Inflammatory macrophage treated with lipopolysaccharide for 4 hours (primary cell): ENCODE data around the gene TLE5.
A peak's percentile ranks its signal among the peaks of the same experiment; 100 is the strongest.
"Not testable (repeated sequence)": the region's sequence is repeated elsewhere in the genome, so short reads cannot be mapped to it uniquely, and the experiment has no call there.

Experiments
- DNase-seq: peaks from one replicate; pipeline ENCODE4 v3.0.0-alpha.2; 2020

Gene TLE5

DNA sequence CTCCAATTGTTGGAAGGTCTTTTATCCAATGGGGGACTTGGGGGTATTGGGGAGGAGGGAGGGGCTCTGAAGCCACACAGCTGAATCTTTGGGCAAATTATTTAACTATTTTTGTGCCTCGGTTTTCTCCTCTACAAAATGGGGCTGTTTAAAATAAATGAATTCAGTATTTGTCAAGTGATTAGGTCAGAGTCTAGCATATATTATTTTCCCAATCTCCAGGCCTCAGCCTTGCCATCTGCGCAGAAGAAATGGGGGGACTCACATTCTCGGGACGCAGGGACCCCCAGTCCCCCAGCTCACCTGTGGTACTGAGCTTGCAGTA is 1.5 kb downstream of the TLE5 start:
- no peak for DNase-seq

DNA sequence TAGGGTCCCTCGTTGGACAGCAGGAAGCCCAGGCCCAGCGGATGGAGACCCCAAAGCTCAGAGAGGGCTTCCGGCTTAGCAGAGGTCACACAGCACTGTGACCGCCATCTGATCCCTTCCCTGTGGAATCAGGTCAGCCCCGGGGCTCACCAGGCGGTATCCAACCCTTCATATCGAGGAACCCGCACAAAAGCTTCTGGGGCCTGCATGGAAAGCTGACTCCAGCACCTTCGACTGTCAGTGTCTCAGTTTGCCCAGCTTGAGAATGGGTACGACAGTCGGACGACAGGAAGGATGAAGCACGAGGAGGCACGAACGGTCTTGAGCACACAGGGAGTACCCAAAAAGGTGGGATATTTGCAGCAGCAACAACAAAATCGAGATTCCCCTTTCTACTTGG is 2.6 kb downstream of the TLE5 start:
- DNase-seq = no peak

DNA sequence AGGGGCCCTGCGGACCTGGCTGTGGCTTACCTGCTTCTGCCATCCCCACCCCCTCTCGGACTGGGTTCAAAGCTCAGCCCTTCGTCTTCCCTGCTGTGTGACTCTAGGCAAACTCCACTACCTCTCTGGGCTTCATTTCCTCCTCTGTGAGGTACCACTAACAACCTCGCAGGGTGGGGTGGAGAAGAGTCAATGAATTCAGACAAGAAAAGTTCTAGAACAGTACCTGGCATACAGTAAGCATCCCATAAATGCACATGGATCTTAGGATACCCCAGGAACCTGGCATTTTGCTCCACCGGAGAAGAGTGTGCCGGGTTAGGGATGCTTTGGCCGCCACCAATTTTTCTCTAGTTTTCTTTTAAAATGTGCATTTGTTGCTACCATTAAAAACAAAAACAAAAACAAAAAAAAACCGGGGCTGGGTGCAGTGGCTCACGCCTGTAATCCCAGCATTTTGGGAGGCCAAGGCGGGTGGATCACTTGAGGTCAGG is 3.4 kb downstream of the TLE5 start:
- no peak for DNase-seq

DNA sequence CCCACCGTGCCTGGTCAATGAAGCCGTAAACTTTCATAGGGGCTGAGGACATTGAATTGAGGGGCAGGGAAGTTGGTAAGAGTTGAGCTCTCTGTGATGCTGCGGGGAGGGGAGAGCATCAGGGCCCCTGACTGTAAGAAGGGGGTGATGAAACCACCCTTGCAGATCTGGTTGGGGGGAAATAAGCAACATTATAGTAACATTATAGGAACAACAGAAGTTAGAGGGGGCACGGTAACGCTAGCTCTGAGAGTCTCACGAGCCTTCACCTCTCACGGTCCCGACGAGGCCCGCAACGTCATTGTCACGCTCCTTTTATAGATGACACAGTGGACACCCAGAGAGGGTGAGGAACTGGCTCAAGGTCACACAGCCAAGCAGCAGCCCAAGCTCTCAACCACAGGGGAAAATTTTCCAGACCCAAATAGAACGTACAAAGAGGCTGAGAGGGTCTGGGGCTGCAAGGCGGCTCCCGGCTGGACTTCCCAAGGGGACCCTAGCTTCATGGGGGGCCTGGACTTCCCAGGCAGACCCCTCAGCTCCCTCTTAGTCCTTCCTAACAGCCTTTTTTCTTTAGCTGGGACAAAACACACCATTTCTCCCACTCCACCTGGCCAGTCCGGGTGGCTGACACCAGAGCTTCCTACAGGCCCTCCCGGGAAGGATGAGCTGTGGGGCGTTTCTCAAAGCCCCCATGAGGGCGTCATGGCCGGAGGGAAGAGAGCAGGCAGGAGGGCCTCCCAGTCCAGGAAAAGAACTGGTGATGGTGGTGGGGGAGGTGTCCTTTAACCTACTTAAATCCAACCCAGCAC is 4.1 kb downstream of the TLE5 start:
- DNase-seq = no peak

DNA sequence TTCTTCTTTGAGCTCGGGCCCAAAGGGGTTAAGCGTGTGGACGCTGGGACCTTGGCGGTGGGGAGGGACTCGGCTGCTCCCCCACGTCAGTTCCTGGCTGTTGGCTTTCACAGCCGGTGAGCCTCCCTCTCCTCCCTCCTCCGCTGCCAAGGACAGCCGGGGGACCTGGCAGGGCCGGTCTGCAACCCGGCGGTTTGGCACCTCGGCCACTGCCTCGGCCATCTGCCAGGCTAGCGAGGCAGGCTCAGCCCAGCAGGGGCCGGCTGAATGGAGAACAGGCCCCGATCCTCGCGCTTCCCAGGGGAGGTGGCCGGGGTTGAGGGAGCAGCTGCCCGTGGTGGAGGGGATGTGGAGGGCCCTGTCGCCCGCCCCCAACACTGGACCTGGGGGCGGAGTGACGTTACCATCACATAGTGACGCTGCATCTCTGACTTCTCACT is 5.0 kb downstream of the TLE5 start:
- no peak for DNase-seq

DNA sequence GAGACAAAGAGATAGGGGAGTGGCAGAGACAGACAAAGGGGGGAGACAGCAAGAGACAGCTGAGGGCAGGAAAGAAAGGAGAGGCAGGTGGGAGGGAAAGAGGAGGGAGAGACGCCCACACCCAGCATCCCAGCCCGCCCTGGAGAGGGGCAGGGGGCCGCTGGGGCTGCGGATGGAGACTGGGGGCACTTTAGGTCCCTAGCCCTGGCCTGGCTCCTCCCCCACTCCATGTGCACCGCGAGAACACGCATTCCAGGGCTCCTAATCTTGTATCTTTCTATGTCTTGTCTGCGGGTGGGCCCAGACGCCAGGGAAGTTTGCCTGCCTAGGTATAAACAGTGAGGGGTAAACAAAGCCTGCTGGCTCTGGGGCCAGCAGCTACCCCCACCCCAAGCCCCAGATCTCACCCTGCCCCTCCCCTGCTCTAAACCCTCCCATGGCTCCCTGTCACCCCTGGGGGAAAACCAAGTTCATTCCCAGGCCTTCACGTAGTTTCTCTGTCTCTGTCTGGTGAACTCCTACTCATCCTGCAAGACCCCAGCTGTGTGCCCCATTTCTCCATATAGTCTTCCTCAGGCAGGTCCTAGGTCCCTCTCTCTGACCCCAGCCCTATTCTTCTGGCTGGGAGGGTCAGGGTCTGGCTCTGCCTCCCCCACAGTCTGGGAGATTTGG is 5.7 kb downstream of the TLE5 start:
- DNase-seq = no peak

DNA sequence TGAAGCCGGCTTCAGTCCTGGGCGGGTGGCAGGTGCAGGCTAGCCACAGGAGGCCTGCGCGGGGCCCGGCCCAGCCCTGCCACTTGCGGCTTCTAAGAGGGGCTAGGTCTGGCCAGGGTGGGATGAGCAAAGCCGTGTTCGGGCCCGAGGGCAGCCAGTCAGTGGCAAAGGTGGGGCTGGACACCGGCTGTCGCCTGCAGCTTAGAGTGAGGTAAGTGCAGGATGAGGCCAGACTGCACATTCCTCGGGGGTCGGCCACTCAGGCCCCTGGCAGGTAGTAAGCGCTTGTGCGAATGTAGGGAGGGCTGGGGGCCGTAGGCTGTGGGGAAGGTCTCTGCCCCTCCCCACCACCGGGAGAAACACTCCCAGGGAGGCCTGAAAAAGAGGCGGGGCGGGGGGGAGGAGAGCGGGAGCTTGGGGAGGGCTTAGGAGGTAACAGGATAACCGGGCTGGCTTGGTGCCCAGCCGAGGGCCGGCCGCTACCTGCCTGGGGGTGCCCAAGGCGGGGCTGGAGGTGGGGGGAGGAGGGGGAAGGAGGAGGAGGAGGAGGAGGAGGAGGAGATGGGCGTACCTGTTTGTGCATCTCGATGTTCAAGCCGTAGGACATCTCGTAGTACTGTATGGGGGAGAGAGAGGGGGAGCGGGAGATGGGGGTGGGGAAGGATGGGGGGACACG is 6.4 kb downstream of the TLE5 start:
- no peak for DNase-seq

DNA sequence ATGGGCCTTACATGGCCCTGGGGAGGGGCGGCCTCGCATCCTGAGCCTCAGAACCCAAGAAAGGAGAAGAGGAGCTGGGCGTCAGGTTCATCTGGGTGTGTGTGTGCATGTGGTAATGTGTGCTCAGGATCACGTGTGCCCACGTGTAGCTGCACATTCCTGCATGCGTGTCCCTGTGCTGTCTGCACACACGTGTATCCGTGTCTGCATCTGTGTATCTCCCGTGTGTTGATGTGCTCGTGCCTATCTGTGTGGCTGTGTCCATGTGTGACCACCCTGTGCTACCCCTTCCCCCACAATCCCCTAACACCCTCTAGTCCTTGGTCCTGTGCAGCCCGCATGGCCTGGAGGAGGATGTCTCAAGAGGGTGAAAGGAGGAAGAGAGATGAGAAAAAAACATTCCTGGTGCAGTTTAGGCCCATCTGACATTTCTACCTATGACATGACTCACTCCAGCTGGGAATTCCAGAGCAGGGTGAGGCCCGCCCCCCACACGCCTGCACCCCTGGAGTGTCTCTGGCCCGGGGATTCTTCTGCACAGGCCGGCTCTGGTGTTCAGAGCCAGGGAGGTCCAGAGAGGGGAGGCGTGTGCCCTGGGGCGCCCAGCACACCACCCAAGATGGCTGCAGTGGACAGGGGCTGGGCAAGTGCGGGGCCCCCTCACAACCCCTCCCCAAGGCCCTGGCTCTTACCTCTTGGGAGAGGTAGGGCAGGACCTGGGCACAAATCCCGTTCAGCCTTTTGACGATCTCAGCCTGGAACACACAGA is 7.1 kb downstream of the TLE5 start:
- DNase-seq = no peak

DNA sequence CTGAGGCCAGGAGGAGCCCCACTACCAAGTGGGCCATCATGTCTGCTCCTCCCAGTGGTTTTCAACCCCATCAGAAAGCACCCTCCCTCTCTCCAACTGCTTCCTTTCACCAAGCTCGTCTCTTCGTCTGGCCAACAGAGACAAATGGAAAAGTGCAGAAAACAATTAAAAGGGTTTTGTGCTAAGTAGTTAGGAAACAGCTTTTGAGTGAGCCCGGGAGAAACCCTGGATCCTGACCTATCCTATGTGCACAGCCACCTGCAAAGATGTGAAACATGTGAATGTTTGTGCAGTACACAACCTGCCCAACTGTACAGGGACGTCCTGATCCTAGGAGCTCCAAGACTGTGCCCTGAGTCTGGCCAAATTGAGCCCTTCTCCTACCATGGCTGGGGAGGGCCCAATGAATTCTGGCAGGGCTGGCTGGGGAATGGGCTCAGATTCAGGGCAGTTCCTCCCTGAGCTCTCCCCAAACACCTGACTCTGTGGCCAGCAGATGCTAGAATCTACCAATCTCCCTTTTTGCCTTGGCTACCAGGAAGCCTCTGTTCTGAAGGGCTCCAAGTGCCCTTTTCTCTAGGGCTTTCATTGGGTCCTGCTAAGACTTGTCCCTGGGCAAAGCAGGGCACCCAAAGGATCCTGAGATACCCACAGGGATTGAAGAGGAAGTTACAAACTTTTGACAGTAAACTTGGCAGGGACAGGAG is 7.9 kb downstream of the TLE5 start:
- no peak for DNase-seq

DNA sequence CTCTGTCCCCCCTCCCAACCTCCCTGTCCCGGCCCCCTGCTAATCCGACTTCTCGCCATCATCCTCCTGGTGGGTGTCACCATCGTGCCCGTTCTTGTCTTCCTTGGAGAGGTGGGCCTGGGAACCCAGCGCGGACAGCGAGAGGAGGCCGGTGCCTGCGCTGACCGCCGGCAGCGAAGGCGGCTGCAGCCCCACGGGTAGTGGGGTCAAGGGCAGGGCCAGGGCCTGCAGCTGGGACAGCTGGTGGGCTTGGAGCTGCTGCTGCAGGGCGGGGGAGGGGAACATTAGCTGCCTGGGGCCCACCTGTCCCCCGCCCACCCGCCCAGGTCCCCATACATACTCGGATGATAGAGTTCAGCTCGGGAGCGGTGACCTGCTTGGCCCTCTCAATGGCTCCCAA is 8.5 kb downstream of the TLE5 start:
- no peak for DNase-seq

DNA sequence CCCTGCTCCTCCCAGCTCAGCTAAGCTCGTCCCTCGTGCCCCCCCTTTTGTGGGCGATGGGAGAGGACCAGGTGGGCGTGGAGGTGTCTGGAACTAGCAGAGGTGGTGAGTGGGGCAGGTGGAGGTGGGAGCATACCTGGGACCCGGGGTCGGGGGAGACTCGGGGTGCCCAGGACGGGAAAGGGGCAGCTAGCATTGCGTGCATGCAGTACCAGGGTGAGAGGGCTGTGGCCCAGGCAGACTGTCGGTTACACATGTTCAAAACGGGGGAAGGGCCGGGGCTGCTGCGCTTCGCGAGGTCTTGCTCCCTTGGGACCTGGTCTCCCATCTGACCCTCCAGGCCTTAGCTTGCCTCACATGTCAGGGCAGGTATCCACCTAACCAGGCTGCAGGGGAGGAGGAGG is 9.1 kb downstream of the TLE5 start:
- DNase-seq = no peak

DNA sequence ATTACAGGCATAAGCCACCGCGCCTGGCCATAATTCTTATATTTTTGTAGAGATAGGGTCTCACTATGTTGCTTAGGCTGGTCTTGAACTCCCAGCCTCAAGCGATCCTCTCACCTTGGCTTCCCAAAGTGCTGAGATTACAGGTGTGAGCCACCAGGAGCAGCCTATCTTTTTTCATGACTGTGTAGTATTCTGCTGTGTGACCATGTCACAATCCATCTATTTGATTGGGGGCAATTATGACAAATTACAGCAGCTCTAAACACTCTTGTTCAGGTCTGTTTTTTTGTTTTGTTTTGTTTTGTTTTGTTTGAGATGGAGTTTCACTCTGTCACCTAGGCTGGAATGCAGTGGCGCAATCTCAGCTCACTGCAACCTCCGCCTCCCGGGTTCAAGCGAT is 12.3 kb downstream of the TLE5 start:
- DNase-seq = not testable (repeated sequence)

DNA sequence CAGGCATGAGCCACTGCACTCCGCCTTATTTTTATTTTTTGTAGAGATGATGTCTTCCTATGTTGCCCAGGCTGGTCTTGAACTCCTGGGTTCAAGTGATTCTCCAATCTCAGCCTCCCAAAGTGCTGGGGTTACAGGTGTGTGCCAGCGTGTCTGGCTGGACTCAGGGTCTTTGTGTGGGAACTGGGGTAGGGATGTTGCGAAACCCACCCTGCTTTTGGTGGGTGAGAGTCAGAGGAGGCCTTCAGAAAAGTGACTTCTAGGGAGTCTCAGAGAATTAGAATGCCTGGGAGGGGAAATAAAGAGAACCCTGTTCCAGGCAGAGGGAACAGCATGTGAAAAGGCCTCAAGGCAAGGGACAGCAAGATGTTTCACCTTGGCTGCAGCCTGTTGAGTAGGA is 13.2 kb downstream of the TLE5 start:
- DNase-seq = no peak

DNA sequence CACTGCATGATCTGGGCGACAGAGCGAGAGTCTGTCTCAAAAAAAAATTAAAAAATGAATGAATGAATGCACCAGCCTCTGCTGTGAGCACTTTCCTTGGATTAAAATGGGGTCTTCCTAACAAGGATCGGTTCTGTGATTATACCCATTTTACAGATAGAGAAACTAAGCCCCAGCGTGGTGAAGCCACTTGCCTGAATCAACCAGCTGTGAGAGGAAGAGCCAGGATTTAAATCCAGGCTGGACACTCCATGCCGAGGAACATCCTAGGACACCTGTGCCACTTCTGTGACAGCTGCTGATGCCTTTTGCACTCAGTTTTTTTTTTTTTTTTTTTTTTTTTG is 14.1 kb downstream of the TLE5 start:
- no peak for DNase-seq

DNA sequence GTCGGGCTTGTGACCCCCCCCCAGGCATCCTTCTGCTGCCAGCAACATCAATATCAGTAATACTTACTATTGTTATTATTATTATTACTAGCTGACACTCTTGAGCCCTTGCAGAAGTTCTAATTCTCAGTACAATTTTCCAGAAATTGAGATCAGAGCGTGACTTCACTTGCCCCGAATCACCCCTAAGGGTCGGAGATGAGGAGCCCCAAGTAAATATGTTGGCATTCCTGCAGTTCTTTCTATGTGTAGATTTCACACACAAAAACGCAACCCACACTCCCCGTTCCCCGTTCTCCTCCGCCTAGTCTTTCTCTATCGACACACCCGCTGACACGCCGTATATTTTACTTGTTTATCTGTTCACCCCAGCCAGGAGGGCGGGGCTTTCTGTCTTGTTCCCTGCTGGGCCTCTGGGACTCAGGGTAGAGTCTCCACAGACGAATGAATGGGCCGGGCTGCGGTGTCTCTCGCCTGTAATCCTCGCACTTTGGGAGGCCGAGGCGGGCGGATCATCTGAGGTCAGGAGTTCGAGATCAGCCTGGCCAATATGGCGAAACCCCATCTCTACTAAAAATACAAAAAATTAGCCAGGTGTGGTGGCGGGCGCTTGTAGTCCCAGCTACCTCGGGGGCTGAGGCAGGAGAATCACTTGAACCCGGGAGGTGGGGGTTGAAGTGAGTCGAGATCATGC is 14.7 kb downstream of the TLE5 start:
- DNase-seq = peak; percentile 62

DNA sequence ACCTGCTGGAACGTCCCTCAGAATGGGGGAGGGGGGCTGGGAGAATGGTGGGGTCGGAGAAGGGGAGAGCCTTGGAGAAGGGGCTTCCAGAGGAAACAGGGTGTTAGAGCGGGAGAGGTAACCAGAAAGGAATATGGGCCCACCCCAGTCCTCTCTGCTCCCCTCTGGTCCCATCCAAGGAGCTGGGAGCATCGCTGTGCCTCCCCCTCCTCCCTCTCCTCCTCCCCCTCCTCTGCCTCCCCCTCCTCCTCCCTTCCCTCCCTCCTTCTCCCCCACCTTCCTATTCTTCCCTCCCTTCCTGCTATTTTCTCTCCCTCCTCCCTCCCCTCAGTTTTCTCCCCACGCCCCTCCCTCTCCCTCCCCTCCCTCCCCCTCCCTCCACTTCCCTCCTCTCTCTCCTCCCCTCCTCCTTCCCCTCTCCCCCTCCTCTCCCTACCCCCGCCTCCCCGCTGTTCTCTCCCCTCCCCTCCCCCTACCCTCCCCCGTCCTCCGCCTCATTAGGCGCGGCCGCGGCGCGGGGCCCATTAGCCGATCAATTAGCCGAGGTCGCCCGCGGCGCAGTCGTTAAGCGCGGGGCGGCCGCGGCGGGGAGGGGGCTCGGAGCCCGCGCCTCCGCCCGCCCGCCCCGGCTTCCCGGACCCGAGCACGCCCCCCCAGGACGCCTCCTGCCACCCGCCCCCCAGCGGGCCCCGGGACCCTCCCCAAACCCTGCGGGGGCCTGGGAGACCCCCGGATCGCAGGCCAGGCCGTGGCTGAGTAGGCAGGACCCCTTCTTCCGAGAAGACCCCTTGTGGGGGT is 15.4 kb downstream of the TLE5 start:
- no peak for DNase-seq

DNA sequence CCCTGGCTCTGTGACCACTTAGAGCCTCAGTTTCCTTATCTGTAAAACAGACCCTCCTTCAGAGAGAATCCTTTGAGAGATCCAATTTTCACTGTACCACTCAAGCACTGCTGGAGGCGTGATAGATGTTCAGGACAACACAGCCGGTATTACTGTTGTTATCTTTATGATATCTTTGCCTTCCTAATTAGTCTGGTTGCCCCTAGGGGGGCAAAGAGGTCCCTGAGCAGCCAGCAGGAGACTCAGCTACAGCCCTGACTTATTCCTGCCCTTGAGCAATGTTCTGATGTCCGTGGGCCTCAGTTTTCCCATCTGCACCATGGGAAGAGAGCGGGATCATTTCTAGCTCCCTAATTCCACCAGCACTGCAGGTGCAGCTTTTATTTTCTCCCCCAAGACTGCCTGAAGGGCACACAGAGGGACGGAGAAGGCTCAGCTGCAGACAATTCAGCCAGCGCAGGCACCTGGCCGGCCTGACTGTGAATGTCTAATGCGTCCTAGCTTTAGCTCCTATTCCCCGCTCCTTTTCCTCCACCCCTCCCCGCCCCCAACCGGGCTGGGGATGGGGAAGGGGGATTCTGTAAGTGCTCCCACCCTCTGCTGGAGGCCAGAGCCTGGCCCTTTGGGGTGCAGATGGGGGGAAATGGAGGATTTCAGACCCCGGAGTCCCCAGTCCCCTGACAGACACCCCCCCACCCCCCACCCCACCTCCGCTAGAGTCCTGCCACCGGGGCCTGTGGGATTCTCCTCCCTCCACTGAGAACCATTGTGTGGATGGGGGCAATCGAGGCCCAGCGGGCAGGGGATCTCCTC is 16.2 kb downstream of the TLE5 start:
- DNase-seq = no peak

DNA sequence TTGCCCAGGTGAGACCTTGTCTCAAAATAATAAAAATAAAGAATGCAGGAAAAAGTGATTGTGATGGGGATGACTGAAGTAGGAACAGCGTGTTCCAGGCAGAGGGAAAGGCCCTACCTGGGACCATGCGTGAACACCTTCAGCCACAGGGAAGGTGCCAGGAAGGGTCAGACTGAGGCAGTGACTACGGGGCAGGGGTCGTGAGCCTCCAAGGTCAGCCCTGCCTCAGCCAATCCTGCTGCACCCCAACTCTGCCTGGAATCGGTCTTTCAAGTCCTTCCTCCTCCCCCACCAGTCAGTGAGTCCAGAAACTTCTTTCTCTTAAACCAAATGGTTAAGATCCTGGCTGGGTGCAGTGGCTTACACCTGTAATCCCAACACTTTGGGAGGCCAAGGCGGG is 17.1 kb downstream of the TLE5 start:
- DNase-seq = no peak

DNA sequence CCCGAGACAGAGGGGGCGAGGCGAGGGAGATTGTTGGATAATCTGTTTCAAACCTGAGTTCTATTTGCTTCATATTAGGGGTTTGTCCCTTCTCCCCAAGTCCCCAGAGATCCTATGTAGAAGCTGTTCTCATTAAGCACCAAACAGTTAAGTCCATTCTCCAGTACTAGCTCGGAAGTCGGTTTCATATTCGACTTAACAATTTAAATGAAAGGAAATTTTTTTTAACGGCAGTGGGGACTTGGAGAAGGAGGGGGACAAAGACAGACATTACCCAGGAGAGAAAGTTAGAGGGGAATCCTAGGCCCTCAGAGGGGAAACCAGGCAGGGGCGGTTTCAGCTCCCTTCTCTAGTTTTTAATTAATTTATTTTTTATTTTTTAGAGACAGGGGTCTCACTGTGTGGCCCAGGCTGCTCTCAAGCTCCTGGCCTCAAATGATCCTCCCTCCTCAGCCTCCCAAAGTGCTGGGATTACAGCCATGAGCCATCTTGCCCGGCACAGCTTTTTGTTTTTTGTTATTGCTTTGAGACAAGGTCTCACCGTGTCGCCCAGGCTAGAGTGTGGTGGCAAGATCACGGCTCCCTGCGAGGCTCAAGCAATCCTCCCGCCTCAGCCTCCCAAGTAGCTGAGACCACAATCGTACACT is 19.6 kb downstream of the TLE5 start:
- DNase-seq = no peak
